ENCODE results near the gene SYT4.

DNA sequence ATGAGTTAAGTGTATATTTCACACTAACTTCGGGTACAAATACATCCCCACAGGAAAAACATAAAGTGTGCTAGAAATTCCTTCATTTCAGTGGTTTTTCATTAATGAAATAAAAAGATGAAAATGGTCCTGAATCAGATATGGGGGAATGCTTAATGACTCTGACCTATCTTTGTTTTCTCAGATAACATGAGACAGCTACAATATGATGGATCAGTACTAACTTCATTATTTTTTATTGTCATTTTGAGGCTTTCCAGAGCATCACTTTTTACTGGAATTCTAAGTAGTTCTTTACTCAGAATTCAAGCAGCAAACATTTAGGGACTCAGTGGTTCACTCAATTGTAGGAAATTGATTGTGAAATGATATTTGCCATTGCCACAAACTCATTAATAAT is 2.8 kb downstream of the SYT4 start:
- TF ChIP-seq, protein P1, sequence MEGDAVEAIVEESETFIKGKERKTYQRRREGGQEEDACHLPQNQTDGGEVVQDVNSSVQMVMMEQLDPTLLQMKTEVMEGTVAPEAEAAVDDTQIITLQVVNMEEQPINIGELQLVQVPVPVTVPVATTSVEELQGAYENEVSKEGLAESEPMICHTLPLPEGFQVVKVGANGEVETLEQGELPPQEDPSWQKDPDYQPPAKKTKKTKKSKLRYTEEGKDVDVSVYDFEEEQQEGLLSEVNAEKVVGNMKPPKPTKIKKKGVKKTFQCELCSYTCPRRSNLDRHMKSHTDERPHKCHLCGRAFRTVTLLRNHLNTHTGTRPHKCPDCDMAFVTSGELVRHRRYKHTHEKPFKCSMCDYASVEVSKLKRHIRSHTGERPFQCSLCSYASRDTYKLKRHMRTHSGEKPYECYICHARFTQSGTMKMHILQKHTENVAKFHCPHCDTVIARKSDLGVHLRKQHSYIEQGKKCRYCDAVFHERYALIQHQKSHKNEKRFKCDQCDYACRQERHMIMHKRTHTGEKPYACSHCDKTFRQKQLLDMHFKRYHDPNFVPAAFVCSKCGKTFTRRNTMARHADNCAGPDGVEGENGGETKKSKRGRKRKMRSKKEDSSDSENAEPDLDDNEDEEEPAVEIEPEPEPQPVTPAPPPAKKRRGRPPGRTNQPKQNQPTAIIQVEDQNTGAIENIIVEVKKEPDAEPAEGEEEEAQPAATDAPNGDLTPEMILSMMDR (IDR thresholded peaks at IDR 0.05), result no peak
- no peak for TF ChIP-seq POLR2A (IDR thresholded peaks at IDR 0.05)

Measured in right lobe of liver (tissue), 4 donors.